ENCODE results near the gene DSCAM.

DSCAM gene

GRCh38 chr21:40118527-40118926, 728.4 kb downstream of the DSCAM start:
- no peak overlapping the region for H3K4me3 ChIP-seq (replicated peaks; ENCODE audit: low read depth, low read length)
- TF ChIP-seq CTCF (IDR thresholded peaks at IDR 0.05; ENCODE audit: low read length, missing control alignments), result no peak
- no peak for DNase-seq (ENCODE audit: low read depth)

- H3K4me3 ChIP-seq (replicated peaks; ENCODE audit: low read depth, low read length), result no peak overlapping the region
- TF ChIP-seq CTCF (IDR thresholded peaks at IDR 0.05; ENCODE audit: low read length, missing control alignments), result no peak
- DNase-seq (ENCODE audit: low read depth), result no peak
Observed at GRCh38 chr21:40117236-40117635, 729.7 kb downstream of the DSCAM start.

- no peak for DNase-seq (ENCODE audit: low read depth)
- H3K4me3 ChIP-seq (replicated peaks; ENCODE audit: low read depth, low read length), result no peak overlapping the region
- no peak for TF ChIP-seq CTCF (IDR thresholded peaks at IDR 0.05; ENCODE audit: low read length, missing control alignments)
Observed at GRCh38 chr21:40115775-40116174, 731.2 kb downstream of the DSCAM start.

- no peak overlapping the region for H3K4me3 ChIP-seq (replicated peaks; ENCODE audit: low read depth, low read length)
- no peak for DNase-seq (ENCODE audit: low read depth)
- no peak for TF ChIP-seq CTCF (IDR thresholded peaks at IDR 0.05; ENCODE audit: low read length, missing control alignments)
Observed at GRCh38 chr21:40102682-40103081, 744.3 kb downstream of the DSCAM start.

- TF ChIP-seq CTCF (IDR thresholded peaks at IDR 0.05; ENCODE audit: low read length, missing control alignments), result no peak
- no peak for DNase-seq (ENCODE audit: low read depth)
- H3K4me3 ChIP-seq (replicated peaks; ENCODE audit: low read depth, low read length), result no peak overlapping the region
Observed at GRCh38 chr21:40099809-40100208, 747.1 kb downstream of the DSCAM start.

- no peak for TF ChIP-seq CTCF (IDR thresholded peaks at IDR 0.05; ENCODE audit: low read length, missing control alignments)
- DNase-seq (ENCODE audit: low read depth), result no peak
Observed at GRCh38 chr21:40095477-40095876, 751.5 kb downstream of the DSCAM start.

GRCh38 chr21:40080385-40080784, 766.6 kb downstream of the DSCAM start:
- DNase-seq (ENCODE audit: low read depth), result no peak
- H3K4me3 ChIP-seq (replicated peaks; ENCODE audit: low read depth, low read length), result no peak overlapping the region
- TF ChIP-seq CTCF (IDR thresholded peaks at IDR 0.05; ENCODE audit: low read length, missing control alignments), result no peak

More at GRCh38 chr21:40095477-40095876, 751.5 kb downstream of the DSCAM start:
- no peak overlapping the region for H3K4me3 ChIP-seq (replicated peaks; ENCODE audit: low read depth, low read length)
